Measurements from ENCODE around the gene CCBE1. TPM values are rescaled to one million over a fixed set of nuclear protein-coding genes. Genes with fewer than 3 reads are reported as not detected.

CCBE1 gene
- total and polyA plus RNA-seq, 2 of the 4 experiments (the other 2 are of a cell fraction): 64.8 to 148 TPM

- H3K9me1 ChIP-seq (ENCODE audit: insufficient read depth, low read length): peaks cover 13% of the 10 kb centered on the region
- no peak overlapping the region for H2BK15ac ChIP-seq (ENCODE audit: low read depth, low read length)
- H3K4ac ChIP-seq (ENCODE audit: low read depth, low read length): no peak overlapping the region
- H3K14ac ChIP-seq (replicated peaks; ENCODE audit: low read depth, low read length): no peak overlapping the region
- no TSS peak for BruUV-seq (replicated peaks)
- H3K56ac ChIP-seq (ENCODE audit: extremely low read depth, insufficient read depth, low read length): no peak overlapping the region
- no peak overlapping the region for H3K18ac ChIP-seq (ENCODE audit: low read depth, low read length)
- H3K4me3 ChIP-seq (ENCODE audit: insufficient read depth, low read depth, low read length): no peak overlapping the region
- H3K27ac ChIP-seq (ENCODE audit: insufficient read depth, low read length): no peak overlapping the region
- no peak overlapping the region for H4K5ac ChIP-seq (ENCODE audit: low read depth, low read length)
- H3K79me1 ChIP-seq (ENCODE audit: low read depth in 1 of 2, low read length in 2 of 2): peaks cover 33 to 50% of the 10 kb centered on the region in 2 experiments; a peak in 3 of 4 replicates
- no peaks in the 10 kb centered on the region for H3K9me3 ChIP-seq (ENCODE audit: control insufficient read depth, insufficient read depth, low read length)
- no peak overlapping the region for H2BK120ac ChIP-seq (ENCODE audit: low read depth, low read length)
- in situ Hi-C loops (cut with MboI; ENCODE audit: low sequenced_read_pairs): no loop called here
- intact Hi-C loops (cut with micrococcal nuclease): no loop called here
- POLR2A ChIA-PET (ENCODE audit: unreplicated experiment): interaction anchor here (0.6 kb wide), 1 partner anchor 16 kb away, joined by 4 read pairs; no protein-coding TSS in a partner anchor
- DNase-seq: no peak
- CTCF ChIA-PET: interaction anchor here (0.6 to 0.7 kb wide), 2 partner anchors 16 to 186 kb away, joined by 3 to 9 read pairs; no protein-coding TSS in a partner anchor
- peaks cover 28% of the 10 kb centered on the region for H4K20me1 ChIP-seq (ENCODE audit: insufficient read depth, low read length)
- H3K23ac ChIP-seq (ENCODE audit: low read depth, low read length): no peak overlapping the region
- no peak for ATAC-seq (ENCODE audit: low read depth)
- H3K4me1 ChIP-seq (ENCODE audit: control insufficient read depth, insufficient read depth, low read length): peaks cover 9% of the 10 kb centered on the region
- H3K9ac ChIP-seq (ENCODE audit: low read depth, low read length): no peak overlapping the region
- H2AK9ac ChIP-seq (replicated peaks; ENCODE audit: low read depth, low read length, poor library complexity): no peak overlapping the region
- no peak overlapping the region for H3K4me2 ChIP-seq (ENCODE audit: low read depth, low read length)
- no peak overlapping the region for H4K8ac ChIP-seq (ENCODE audit: low read depth in 2 of 2, low read length in 2 of 2)
- no peak overlapping the region for H4K91ac ChIP-seq (ENCODE audit: insufficient read depth, low read depth, low read length)
- H3K27me3 ChIP-seq (ENCODE audit: control insufficient read depth, insufficient read depth, low read length): no peaks in the 10 kb centered on the region
- WGBS, 2 experiments (ENCODE audit: extremely low coverage in 2 of 2, insufficient read length in 1 of 2): 70% methylated on average over 2 of the region's 8 CpGs; no CpG with 5 or more reads in 1 of the 2 experiments
- no peak overlapping the region for H2BK5ac ChIP-seq (ENCODE audit: low read depth, low read length, poor library complexity, severe bottlenecking)
- dilution Hi-C loops (cut with HindIII; ENCODE audit: low sequenced_read_pairs, unreplicated experiment): no loop called here
- no peak overlapping the region for H2AFZ ChIP-seq (replicated peaks; ENCODE audit: low read length, poor library complexity)
- H2AK5ac ChIP-seq (ENCODE audit: low read depth, low read length): no peak overlapping the region
- H2BK20ac ChIP-seq (ENCODE audit: low read depth, low read length): no peak overlapping the region
- no peaks in the 10 kb centered on the region for H3K36me3 ChIP-seq (ENCODE audit: control insufficient read depth, insufficient read depth, low read length)
- no peak for TF ChIP-seq MAZ (IDR thresholded peaks at IDR 0.05; ENCODE audit: borderline replicate concordance, low read depth, low read length)
- no peak for TF ChIP-seq RFX5 (IDR thresholded peaks at IDR 0.05; ENCODE audit: low read depth, low read length)
- no peak for TF ChIP-seq FOS (IDR thresholded peaks at IDR 0.05; ENCODE audit: low read depth, low read length)
- no peak for TF ChIP-seq CHD1 (IDR thresholded peaks at IDR 0.05; ENCODE audit: low read depth, low read length)
- TF ChIP-seq ELK1 (IDR thresholded peaks at IDR 0.05; ENCODE audit: borderline replicate concordance, low read depth, low read length): no peak
- no peak for TF ChIP-seq RAD21 (IDR thresholded peaks at IDR 0.05; ENCODE audit: low read length)
- TF ChIP-seq MAFK (IDR thresholded peaks at IDR 0.05; ENCODE audit: low read depth, low read length): no peak
- TF ChIP-seq RCOR1 (IDR thresholded peaks at IDR 0.05; ENCODE audit: insufficient replicate concordance, low read length): no peak
- TF ChIP-seq POLR2A (IDR thresholded peaks at IDR 0.05; ENCODE audit: low read depth, low read length): no peak
- TF ChIP-seq CTCF (conservative IDR thresholded peaks at IDR 0.05; ENCODE audit: low read depth, low read length): no peak
- no peak for TF ChIP-seq USF2 (IDR thresholded peaks at IDR 0.05; ENCODE audit: low read depth, low read length)
- TF ChIP-seq SMC3 (IDR thresholded peaks at IDR 0.05; ENCODE audit: low read depth, low read length): no peak
- TF ChIP-seq CEBPB (IDR thresholded peaks at IDR 0.05; ENCODE audit: low read depth, low read length): no peak
- no peak for TF ChIP-seq NFE2L2 (IDR thresholded peaks at IDR 0.05; ENCODE audit: low read depth, low read length)
These were observed 187.5 kb downstream of the CCBE1 start for GRCh38 chr18:59509481-59510442.

All from IMR-90 (cell line).